Ramos (cell line): Measurements from ENCODE around the gene PARD6A.

Experiments
- in situ Hi-C: fragments of 300-500 bp; cut with MboI; formaldehyde crosslinking; loops from one replicate; pipeline ENCODE4 v1.14.3; 2022; ENCODE audit warnings: low sequenced_read_pairs; ENCODE audit not compliant: unreplicated experiment

PARD6A gene

DNA sequence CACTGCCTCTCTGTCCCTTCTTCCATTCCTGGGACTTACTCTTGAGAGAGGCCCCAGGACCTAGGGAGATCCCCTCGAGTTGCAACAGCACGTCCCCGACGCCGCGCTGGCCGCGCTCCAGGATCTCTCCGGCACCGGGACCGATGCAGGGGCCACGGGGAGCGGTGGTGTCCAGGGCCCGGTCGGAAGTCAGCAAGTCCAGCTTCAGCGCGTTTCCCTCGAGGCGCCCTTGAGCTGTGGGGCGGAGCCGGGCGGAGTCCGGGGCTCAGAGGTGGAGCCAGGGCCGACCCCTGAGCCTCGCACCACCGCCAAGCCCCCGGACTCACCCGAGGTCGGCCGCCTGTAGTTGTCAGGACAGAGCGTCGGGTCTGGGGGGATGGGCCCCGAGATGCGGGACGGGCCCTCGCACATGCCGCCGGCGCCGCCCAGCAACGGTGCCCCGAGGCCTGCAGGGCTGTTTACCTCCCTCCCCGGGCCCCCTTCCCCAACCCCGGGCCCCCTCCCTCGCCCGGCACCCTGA lies 5.3 kb downstream of the PARD6A start:
- in situ Hi-C loops, result no loop called here

DNA sequence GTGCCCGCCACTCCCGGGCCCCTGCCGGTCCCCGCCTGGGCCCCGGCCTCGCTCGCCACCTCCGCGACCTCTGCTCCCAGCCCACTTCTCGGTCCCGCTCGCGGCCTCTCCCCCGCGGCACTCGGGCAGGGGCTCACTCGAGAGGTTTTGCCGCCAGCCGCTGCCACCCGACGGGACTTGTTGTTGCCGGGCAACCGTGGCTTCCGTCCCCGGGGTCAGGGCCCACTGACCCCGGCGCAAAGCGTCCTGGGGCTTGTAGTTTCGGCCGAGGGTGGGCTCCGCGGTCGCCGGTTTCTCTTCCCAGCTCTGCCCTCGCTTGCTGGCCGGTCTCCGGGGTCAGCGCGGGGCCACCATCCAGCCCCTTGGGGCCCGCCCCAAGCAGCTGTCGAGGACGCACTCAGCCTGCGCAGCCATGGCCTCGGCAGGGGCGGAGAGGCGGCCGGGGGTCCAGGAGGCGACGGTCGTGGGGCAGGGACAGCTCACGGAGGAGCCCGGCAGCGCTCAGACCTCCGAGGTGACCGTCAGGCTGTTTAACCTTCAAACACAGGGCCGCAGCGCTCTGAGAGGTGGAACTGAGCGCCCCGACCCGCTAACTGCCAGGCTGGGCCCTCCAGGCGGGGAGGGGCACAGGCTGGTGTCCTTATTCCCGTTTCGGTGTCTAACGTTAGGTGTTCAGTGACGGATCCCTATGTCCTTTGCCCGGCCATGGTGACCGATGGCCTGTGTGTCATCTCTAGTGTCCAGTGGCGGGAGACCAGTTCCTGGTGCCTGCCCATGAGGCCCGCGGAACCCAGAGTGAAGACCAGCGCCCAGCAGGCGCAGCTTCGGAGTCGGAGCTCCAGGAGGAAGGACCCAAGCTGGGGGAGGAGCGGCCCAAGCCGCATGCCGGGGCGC lies 6.0 kb downstream of the PARD6A start, which contains the start of the genes C16orf86 and ENKD1:
C16orf86 (plus strand) TSS at position 256 of the 894 bp plus-strand sequence; CDS start at position 413, 157 bp downstream.
ENKD1 (minus strand) TSS at position 192 of the 894 bp plus-strand sequence. CDS start 308 bp downstream, outside the sequence.
- in situ Hi-C loops, result no loop called here

DNA sequence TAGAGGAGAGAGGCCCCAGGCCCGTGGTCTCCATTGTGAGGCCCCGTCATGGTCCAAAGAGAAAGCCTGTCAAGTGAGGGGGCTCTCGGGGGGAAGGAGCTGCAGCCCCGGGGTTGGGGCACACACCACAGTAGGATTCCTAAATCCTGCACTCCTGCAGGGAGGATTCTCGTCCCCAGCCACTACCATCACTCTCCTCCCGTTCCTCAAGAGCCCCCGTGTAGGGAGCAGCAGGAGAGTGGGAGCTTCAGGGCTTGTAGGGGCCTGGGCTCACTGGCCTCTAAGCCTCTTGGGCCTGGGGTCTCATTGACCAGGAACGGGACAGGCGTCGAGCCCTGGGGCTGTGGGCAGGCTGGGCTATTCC lies 6.7 kb downstream of the PARD6A start:
- in situ Hi-C loops, result no loop called here

DNA sequence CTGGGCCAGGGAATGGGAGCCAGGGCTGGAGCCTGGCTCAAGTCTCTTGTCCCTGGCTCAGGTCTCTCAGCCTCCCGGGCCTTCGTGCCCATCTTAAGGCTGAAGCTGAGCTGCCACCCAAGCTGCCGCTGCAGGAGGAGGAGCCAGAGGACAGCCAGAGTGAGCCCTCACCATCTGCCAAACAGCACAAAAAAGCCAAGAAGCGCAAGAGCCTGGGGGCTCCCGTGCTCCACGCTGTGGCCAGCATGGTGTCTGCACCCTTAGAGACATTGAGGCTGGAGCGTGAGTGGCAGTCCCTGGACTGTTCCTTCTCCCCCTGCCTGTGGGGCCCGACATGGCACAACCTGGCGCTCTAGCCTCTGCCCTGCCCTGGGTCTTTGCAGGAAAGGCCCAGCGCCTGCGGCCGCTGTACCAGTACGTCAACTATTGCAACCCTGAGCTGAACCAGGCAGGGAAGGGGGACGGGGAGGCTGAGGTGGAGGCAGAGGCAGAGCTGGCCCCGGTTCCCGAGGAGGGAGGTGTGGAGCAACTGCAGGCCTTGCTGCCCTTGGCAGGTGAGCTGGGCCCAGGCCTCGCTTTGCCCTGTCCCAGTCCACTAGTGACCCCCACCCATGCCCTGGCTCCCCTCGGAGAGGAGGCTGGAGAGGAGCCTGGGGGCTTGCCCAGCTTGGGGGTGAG lies 7.2 kb downstream of the PARD6A start:
- in situ Hi-C loops, result no loop called here

DNA sequence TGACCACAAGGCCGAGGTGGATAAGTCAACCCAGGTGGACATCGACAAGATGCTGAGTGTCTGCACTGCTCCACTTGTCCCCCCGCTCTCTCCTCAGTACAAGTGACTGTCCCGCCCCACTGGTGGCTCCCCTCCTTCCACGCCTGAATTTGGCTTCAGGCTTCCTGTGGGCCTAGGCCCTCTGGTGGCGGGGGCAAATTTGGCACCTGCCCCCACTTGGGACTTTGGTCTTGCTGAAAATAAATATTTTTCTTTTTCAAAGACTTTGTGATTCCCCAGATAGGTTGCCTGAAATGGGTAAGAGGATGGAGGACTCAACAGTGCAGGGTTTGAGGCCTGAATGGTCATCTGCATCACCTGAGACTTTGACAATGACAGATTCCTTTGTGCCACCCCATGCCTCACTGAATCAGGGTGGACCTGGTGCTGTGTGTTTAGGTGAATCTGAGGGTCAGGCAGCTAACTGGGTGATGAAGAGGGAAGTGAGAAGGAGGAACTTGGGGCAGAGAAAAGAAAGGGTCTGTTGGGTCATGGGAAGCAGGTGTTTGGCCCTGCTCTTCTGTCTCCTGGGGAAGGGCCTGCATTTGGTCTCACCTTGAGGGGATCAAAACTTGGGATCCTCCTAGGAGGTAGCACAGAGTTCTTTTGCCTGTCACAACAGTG lies 7.9 kb downstream of the PARD6A start:
- in situ Hi-C loops, result no loop called here

DNA sequence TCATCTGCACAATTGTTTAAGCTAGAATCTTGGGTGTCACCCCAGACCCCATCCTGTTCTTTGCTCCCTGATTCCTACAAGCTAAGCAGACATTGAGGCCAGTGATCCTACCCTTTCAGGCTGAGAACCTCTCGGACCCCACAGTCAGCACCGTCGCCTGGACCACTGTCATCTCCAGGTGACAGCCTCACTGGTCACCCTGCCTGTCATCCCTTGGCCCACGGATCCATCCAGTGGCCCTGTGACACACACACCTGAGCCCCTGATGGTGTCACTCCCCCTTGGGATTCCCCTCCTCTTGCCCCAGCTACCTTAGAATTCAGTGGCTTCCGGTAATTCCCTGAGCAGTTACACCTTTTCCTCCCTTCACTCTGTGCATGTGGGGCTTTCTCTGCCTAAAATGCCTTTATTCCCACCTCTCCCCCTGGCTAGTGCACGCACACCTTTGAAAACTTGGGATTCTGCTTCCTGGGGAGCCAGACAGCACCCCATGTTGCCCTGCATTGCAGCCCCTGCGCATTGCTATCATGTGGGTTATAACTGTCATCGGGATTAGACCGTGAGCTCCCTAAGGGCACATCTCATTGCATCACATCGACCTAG lies 8.8 kb downstream of the PARD6A start:
- in situ Hi-C loops, result loop anchor here (10.0 kb wide), 1 partner anchor 375 kb away; no protein-coding TSS in a partner anchor

DNA sequence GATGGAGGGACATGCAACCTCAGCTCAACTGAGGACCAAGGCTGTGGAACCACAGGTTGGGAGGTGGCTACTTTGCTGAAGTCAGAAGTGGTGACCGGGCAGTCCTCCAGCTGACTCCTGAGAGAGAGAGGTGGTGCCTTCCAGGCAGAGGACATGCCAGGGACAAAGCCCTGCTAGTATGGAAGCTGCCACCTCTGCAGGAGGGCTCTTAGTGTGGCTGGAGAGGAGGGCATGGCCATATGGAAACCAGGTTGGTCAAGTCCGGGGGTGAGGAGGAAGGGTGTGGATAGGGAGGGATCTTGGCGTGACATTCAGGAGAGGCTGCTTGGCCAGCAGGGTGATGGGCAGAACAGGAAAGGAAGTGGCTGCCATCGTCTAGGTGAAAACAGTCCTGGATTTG lies 11.5 kb downstream of the PARD6A start:
- in situ Hi-C loops, result loop anchor here (10.0 kb wide), 1 partner anchor 372 kb away; no protein-coding TSS in a partner anchor

DNA sequence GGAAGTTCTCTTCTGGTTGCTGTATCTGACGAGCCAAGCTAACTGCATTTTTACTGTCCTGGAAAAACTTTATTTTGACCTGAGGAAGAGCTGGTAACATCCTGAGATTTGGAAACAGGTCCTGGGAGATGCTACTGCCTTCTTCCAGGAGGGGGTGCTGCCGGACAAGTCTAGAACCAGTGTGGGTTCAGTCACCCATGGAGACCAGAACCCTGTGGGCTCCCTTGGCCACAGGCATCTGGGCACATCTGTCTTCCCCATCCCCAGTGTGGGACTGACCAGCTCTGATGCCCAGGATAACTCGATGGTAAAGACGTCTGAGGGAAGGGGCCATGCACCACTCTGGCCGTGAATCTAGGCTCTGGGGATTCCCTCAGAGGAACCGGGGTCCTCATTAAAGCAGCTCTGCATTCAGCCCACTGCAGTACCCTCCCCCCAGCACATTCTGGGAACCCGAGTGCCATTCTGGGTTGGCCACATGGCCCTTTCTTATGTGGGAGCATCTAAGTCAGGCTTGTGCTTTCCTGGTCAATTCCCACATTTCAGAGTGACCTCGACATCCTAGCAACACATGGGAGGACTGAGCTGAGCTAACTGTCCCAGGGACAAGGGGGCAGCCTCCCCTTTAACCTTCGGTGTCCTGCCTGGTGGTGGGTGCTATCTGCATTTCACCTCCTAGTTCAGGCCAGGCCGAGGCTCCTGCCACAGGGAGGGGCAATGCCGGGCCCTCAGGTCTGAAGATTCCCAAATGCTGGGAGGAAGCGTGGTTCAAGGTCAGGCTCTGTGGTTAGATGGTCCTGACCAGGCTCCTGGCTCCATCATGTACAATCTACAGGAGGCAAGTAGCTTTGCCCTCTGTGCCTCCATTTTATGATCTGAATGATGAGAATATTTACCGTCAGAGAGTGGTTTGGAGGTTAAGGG lies 12.2 kb downstream of the PARD6A start:
- in situ Hi-C loops, result loop anchor here (10.0 kb wide), 1 partner anchor 372 kb away; no protein-coding TSS in a partner anchor

DNA sequence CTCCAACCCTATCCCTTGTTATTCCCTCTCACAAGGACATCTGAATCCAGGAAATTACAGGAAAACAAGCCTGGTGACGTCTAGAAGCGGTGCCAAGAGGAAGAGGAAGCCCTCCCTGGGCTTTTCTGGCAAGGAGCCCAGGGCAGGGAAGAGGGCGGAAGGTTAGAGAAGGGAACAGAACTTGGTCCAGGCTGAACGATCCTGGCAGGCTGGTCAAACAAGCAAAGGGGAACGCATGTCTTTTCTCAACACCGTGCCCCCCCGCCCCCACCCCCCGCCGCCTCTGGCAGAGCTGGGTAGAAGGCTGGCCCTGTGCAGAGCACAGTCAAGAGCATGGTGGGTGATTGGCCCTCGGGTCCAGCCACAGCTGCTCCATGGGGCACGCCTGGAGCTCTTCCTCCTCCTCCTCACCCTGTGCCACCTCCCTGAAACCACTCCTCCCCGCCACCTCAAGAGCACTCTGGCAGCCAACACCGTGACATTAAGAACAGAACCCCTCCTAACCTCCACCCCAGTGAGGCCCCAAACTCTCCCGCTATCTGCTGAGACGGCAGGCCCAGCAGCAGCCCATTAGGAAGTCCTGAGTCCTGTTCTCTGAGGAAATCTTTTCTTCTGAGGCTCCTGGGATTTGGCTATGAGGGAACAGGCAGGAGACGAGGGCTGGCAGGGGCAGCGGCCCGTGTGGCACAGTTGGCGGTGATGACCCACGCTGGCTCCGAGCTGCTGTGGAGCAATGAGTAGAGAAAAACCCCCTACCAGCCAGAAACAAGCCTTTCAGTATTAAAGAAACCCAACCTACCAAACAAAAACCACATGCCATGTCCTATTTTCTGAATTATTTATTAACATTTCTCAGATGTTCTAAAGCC lies 13.2 kb downstream of the PARD6A start:
- in situ Hi-C loops, result loop anchor here (10.0 kb wide), 1 partner anchor 371 kb away; no protein-coding TSS in a partner anchor

DNA sequence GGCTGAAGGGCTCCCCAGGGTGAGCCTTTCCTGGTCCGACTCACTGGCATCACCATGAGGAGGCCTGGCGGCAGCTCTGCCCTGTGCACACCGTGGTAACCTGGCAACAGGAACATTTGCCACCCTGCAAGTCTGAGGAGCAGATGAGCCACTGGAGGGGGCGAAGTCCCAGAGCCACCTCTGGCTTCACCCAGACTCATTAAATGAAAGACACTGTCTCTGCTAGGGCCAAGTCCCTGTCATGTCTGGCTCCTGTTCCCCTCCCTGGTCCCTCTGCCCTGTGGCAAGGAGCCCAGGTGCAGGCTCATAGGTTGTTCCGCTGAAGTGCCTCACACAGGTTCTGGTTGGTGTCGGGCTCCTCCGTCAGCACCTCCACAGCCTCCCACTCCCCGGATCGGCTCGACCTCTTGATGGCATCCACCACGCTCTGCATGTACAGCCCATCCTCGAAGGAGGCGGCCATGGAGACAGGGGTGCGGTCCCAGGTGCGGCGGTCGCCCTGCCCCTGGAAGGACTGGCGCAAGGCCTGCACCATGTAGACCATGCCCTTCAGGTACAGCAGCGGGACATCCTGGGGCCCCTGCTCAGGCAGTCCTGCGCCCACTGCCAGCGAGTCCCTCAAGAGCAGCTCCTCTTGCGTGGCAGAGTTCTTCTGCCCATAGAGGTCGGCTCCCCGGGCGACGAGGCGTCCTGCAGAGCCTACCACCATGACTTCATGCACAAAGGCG lies 14.3 kb downstream of the PARD6A start:
- in situ Hi-C loops, result loop anchor here (5.0 to 10.0 kb wide), 2 partner anchors 252 to 370 kb away; no protein-coding TSS in a partner anchor

DNA sequence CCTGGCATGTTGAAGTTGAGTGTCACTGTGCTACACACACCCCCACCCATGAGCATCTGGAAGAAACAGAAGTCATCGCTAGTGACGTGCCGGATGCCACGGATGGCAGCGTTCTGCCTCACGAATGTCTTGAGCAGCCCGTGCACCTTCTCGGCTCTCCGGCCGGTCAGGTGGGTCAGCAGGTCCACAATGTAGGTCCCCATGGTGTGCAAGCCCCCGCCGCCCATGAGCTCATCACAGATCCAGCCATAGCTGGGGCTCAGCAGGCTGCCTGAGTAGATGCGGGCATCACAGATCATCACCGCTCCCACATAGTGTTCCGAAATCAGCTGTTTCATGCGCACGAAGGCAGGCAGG lies 14.8 kb downstream of the PARD6A start:
- in situ Hi-C loops, result loop anchor here (5.0 to 10.0 kb wide), 2 partner anchors 252 to 369 kb away; no protein-coding TSS in a partner anchor

DNA sequence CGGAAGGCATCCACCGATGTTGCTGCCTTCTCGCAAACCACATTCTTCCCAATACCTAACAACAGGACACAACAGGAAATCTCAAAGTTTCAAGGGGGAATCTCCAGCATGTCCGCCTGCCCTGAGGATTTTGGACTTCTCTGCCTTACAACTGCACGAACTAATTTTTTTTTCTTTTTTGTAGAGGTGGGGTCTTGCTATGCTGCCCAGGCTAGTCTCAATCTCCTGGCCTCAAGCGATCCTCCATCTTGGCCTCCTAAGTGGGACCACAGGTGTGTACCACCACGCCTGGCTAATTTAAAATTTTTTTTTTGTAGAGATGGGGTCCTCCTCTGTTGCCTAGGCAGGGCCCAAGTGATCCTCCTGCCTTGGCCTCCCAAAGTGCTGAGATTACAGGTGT lies 15.2 kb downstream of the PARD6A start:
- in situ Hi-C loops, result loop anchor here (5.0 to 10.0 kb wide), 2 partner anchors 251 to 369 kb away; no protein-coding TSS in a partner anchor

DNA sequence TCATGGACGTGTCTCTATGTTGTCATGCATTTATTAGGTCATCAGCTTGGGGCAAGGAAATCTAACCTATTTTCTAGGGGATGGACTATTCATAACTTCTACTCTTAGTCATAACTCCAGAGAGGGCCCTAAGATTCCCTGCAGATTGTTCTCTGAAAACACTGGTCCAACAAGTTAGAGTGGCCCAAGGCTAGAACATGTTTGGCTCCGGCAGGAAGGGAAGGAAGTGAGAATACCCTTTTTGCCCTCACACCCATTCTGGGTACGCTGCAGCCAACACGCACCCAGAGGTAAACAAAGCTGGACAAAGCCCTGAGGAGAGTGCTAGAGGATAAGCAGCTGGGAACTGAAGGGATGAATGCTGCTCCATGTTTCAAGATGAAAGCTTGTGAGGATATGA lies 15.8 kb downstream of the PARD6A start:
- in situ Hi-C loops, result loop anchor here (5.0 to 10.0 kb wide), 2 partner anchors 251 to 368 kb away; no protein-coding TSS in a partner anchor

DNA sequence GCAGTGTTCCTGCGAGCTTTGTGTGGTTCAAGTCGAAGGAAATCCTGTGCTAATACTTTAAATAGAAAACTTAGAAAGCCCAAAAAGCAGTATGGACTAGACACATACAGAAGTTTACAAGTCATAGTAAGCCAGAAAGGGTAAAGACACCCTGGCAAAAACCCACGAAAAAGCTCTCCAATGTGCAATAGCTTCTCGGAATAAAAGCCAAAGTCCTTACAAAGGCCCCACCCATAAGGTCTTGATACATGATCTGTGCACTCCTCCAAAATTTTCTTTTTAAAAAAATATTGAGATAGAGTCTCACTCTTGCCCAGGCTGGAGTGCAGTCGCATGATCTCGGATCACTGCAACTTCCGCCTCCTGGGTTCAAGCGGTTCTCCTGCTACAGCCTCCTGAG lies 16.2 kb downstream of the PARD6A start:
- in situ Hi-C loops, result loop anchor here (5.0 to 10.0 kb wide), 2 partner anchors 250 to 368 kb away; no protein-coding TSS in a partner anchor

DNA sequence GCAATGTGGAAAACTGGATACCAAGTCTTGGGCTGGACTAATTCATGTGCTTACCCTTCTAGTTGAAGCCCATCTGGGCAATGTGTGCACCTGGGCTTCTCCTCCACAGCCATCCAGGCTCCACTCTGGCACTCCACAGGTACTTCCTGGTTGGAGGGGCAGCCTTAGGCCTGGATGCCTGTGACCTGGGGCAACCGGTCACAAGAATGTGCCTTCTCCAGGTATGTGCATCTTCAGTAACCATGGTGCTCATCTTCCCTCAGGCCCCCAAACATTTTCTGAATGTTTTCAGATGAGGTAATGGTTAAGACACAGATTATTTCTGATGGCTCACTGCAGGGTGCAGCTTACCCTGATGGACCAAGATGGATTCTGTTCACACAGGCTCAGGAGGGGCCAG lies 17.0 kb downstream of the PARD6A start:
- in situ Hi-C loops, result loop anchor here (5.0 to 10.0 kb wide), 2 partner anchors 250 to 367 kb away; no protein-coding TSS in a partner anchor

DNA sequence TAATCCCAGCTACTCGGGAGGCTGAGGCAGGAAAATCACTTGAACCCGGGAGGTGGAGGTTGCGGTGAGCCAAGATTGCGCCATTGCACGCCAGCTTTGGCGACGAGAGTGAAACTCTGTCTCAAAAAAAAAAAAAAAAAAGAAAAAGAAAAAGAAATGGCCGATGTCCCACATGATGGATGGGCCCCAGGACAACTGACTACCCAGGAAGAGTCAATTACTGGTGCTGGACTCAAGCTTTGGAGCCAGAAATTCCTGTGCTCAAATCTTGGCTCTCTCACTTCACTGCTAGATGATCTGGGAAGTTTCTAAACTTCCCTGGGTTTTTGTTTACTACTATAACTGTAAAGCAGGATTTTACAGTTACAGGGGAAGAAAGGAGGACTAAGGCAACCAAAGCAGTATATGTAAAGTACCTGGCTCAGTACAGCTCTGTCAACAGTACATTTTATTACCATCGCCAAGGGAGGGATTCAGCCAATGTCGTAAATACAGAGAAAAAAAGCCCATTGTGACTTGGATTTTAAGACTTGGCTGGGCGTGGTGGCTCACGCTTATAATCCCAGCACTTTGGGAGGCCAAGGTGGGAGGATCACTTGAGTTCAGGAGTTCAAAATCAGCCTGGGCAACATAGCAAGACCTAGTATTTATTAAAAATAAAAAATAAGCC lies 17.7 kb downstream of the PARD6A start:
- in situ Hi-C loops, result loop anchor here (5.0 to 10.0 kb wide), 2 partner anchors 249 to 366 kb away; no protein-coding TSS in a partner anchor
